Spleen (tissue), 11 donors: ENCODE results near the gene GRB10. TPM values are rescaled to one million over a fixed set of nuclear protein-coding genes. Genes with fewer than 3 reads are reported as not detected.

ENCODE experiments used
- DNase-seq: peaks from one replicate; pipeline ENCODE4 v3.0.0-alpha.2; 2020
- H3K27ac ChIP-seq, 8 donors: fragments of 200-600 bp; sonication (generic) in 7 of 8; 1 replicate in 4 of 8; 2 replicates in 4 of 8; pipeline versions ENCODE4 v1.5.0 to v1.8.0; 2016 to 2021; ENCODE audit warnings: inconsistent platforms in 4 of 8, mild to moderate bottlenecking in 4 of 8, moderate library complexity in 1 of 8
- H3K27me3 ChIP-seq, 7 donors: fragments of 200-600 bp; sonication (generic) in 6 of 7; replicated peaks in 1 of 7; 1 replicate in 4 of 7; 2 replicates in 3 of 7; pipeline versions ENCODE4 v1.5.0 to v1.8.0; 2016 to 2021; ENCODE audit warnings: inconsistent platforms in 3 of 7, mild to moderate bottlenecking in 1 of 7
- H3K36me3 ChIP-seq, 6 donors: fragments of 200-600 bp; sonication (generic) in 5 of 6; 1 replicate in 4 of 6; 2 replicates in 2 of 6; pipeline versions ENCODE4 v1.5.0 to v1.8.0; 2016 to 2021; ENCODE audit warnings: inconsistent platforms in 2 of 6
- H3K4me1 ChIP-seq, 6 donors: fragments of 200-600 bp; sonication (generic) in 5 of 6; 1 replicate in 3 of 6; 2 replicates in 3 of 6; pipeline versions ENCODE4 v1.5.0 to v1.8.0; 2016 to 2021; ENCODE audit warnings: inconsistent platforms in 3 of 6
- H3K4me3 ChIP-seq, 8 donors: fragments of 200-600 bp; sonication (generic) in 7 of 8; 1 replicate in 4 of 8; 2 replicates in 4 of 8; pipeline versions ENCODE4 v1.5.0 to v1.8.0; 2016 to 2021; ENCODE audit warnings: inconsistent platforms in 4 of 8, mild to moderate bottlenecking in 4 of 8, moderate library complexity in 2 of 8
- H3K9me3 ChIP-seq, 8 donors: fragments of 200-600 bp; sonication (generic) in 7 of 8; 1 replicate in 4 of 8; 2 replicates in 4 of 8; pipeline versions ENCODE4 v1.5.0 to v1.8.0; 2016 to 2021; ENCODE audit warnings: inconsistent platforms in 4 of 8
- CTCF ChIP-seq, 11 experiments: fragments of 200-600 bp in 7 of 11; fragments of 450-650 bp in 4 of 11; sonication (generic) in 4 of 11; IDR thresholded peaks in 8 of 11; conservative IDR thresholded peaks in 3 of 11; 1 replicate in 7 of 11; 2 replicates in 4 of 11; pipeline versions ENCODE4 v1.4.0 to v1.8.0; 2016 to 2021; ENCODE audit warnings: antibody characterized with exemption in 11 of 11, inconsistent platforms in 4 of 11, mild to moderate bottlenecking in 1 of 11
- POLR2A ChIP-seq, 3 donors: fragments of 450-650 bp; IDR thresholded peaks; one replicate each; pipeline ENCODE4 v1.5.1; 2017; ENCODE audit warnings: antibody characterized with exemption in 3 of 3, mild to moderate bottlenecking in 1 of 3
- POLR2AphosphoS5 ChIP-seq, 3 donors: sonication (generic); formaldehyde crosslinking; IDR thresholded peaks; one replicate each; pipeline ENCODE4 v1.5.1; 2017; ENCODE audit warnings: antibody characterized with exemption in 3 of 3
- WGBS, 5 donors: extraction: QIAGEN DNeasy Blood & Tissue Kit in 3 of 5; methylation state at CpG; one replicate each; pipeline versions ENCODE4 v1.1.5 to v1.1.7; 2013 to 2018; 5-methylcytosine and 5-hydroxymethylcytosine counted together
- intact Hi-C: fragments of 100-400 bp; cut with DNase I; formaldehyde crosslinking; loops from one replicate; pipeline ENCODE4 v1.15.0; 2023; ENCODE audit warnings: low total_unique reads
- polyA plus RNA-seq, 3 donors: library from polyadenylated mRNA; stranded (reverse); fragments of 200-250 nt; gene quantifications; one replicate each; pipeline ENCODE4 v1.2.1, GENCODE V29; 2013
- total RNA-seq, 7 donors: library from RNA; depleted of rRNA in 3 of 7; stranded (reverse); fragments of >200 nt in 3 of 7; fragmentation: NEBNext Ultra II Directional in 4 of 7; extraction: Animal tissue kit (Norgen Biotek cat#: 25700) in 4 of 7; gene quantifications; one replicate each; pipeline versions ENCODE4 v1.1.0 to v1.2.1, GENCODE V29; 2016 to 2021
- donor health status: healthy with polysubstance abuse.
- donor health status: DM: no; HTN: no; CAD: no; lungs with moderate emphysema.
- donor health status: DM: no; HTN: no; CAD: no.
- donor health status: Bipolar disorder and iron deficiency.
- donor health status: healthy.
- donor health status: DM: no; HTN: no; CAD: no.
- donor health status: DM: yes; HTN: yes; CAD: no.

GRB10 gene
- total and polyA plus RNA-seq, 10 donors, result 11.3 to 159 (median 115) TPM

DNA sequence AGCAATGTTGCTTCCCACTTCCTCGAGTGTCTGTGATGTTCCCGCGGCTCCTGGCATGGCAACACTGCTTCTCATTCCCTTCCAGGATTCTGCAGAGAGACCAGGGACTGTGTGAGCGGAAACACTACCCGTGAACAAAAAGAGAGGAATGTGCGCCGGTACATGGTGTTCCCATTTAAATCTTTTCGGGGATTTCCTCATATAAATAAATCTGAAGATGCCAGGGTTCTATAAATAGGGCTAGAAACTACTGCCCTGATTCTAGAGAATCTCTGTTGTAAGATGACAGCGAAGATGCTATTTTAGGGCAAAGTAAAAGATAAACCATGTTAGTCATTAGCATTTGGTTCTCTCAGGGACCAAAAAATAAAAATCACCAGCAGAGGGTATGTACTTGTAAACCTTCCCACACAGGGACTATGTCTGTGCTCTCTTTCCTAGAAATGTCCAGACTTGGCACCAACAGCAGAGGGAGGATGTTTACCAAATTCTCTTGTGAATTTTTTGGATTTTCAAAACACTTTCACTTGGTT lies 125.3 kb downstream of the GRB10 start:
- no peak for DNase-seq
- no peak for TF ChIP-seq CTCF (IDR thresholded peaks at IDR 0.05 in 8 of 11, conservative IDR thresholded peaks at IDR 0.05 in 3 of 11)
- no peak for TF ChIP-seq POLR2A (IDR thresholded peaks at IDR 0.05)
- TF ChIP-seq POLR2AphosphoS5 (IDR thresholded peaks at IDR 0.05), result peak in 1 of 3 donors; percentile 69
- peaks cover 32 to 95% (median 70%) of the 10 kb centered on the region in 6 donors for H3K4me1 ChIP-seq
- WGBS, 5 donors, result 59 to 74% (median 69%) methylated on average over 9 of the region's 9 CpGs
- intact Hi-C loops, result no loop called here
- H3K27me3 ChIP-seq, result no peaks in the 10 kb centered on the region
- no peak overlapping the region for H3K4me3 ChIP-seq
- H3K36me3 ChIP-seq, result peaks cover 0 to 50% (median 0%) of the 10 kb centered on the region in 6 donors
- no peaks in the 10 kb centered on the region for H3K9me3 ChIP-seq
- H3K27ac ChIP-seq, result peak overlapping the region in 7 of 8 donors; percentile 22 to 77 (median 70)

GRCh38 chr7:50656141-50656895 lies 126.4 kb downstream of the GRB10 start:
- no peak for DNase-seq
- H3K9me3 ChIP-seq, result no peaks in the 10 kb centered on the region
- H3K27me3 ChIP-seq, result no peaks in the 10 kb centered on the region
- intact Hi-C loops, result no loop called here
- TF ChIP-seq POLR2A (IDR thresholded peaks at IDR 0.05) (no peak), CTCF (IDR thresholded peaks at IDR 0.05 in 8 of 11, conservative IDR thresholded peaks at IDR 0.05 in 3 of 11) (no peak), POLR2AphosphoS5 (IDR thresholded peaks at IDR 0.05) (no peak)
- WGBS, 5 donors, result 74 to 85% (median 79%) methylated on average over 16 of the region's 16 CpGs
- H3K4me1 ChIP-seq, result peaks cover 22 to 86% (median 59%) of the 10 kb centered on the region in 6 donors
- no peak overlapping the region for H3K4me3 ChIP-seq
- peak overlapping the region in 6 of 8 donors; percentile 52 to 77 (median 72) for H3K27ac ChIP-seq
- peaks cover 0 to 52% (median 0%) of the 10 kb centered on the region in 6 donors for H3K36me3 ChIP-seq

DNA sequence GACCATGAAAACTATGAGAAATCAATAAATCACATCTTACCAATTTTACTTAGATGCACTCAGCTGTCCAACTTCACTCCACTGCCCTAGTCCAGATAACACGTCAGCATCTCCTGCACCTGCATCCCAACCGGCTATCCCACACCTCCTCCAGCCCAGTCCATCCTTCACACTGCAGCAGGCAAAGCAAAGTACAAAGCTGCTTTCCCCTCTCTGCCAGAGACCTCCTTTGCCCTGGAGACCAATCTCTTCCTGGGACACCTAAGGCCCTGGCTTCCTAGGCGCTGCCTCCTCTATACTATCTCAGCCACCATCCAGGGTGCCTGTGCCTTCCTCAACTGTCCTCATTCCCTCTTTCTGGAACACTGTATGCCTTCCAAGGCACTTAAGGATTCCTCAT lies 127.2 kb downstream of the GRB10 start:
- Histone ChIP-seq H3K4me3 (no peak overlapping the region), H3K27ac (peak overlapping the region in 4 of 8 donors; percentile 70 to 77 (median 76)), H3K27me3 (no peaks in the 10 kb centered on the region), H3K4me1 (peaks cover 14 to 78% (median 51%) of the 10 kb centered on the region in 6 donors), H3K9me3 (no peaks in the 10 kb centered on the region), H3K36me3 (peaks cover 0 to 49% (median 0%) of the 10 kb centered on the region in 6 donors)
- TF ChIP-seq CTCF (IDR thresholded peaks at IDR 0.05 in 8 of 11, conservative IDR thresholded peaks at IDR 0.05 in 3 of 11) (no peak), POLR2AphosphoS5 (IDR thresholded peaks at IDR 0.05) (no peak), POLR2A (IDR thresholded peaks at IDR 0.05) (no peak)
- WGBS, 5 donors, result 90 to 100% (median 98%) methylated on average over 3 of the region's 3 CpGs
- intact Hi-C loops, result no loop called here
- DNase-seq, result no peak

DNA sequence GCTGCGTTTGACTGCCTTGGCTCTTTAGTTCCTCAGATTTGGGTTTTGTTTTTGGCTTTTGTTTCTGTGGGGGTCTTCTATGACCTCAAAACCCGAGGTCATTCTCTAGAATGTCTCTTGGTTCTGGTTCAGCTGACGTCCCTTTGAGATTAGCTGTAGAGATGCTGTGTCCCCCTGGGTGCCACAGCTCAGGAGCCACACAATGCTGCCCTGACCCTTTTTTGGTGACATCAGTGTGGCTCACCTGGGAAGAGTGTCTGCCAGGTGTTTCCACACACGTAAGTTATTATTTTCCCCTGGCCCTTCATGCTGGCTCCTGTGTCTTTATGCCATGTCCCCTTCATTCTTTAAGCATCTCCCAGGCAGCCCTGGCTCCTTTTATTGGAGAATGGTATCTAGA lies 127.7 kb downstream of the GRB10 start:
- Histone ChIP-seq H3K27me3 (no peaks in the 10 kb centered on the region), H3K4me1 (peaks cover 9 to 73% (median 46%) of the 10 kb centered on the region in 6 donors), H3K9me3 (no peaks in the 10 kb centered on the region), H3K27ac (peak overlapping the region in 3 of 8 donors; percentile 70 to 77 (median 74)), H3K36me3 (peaks cover 0 to 48% (median 0%) of the 10 kb centered on the region in 6 donors), H3K4me3 (no peak overlapping the region)
- intact Hi-C loops, result no loop called here
- WGBS, 5 donors, result 78 to 90% (median 88%) methylated on average over 4 of the region's 4 CpGs
- no peak for DNase-seq
- no peak for TF ChIP-seq POLR2A (IDR thresholded peaks at IDR 0.05)
